NT2/D1 (cell line): ENCODE data around the gene ZFAND6.
"Not testable (repeated sequence)": the region's sequence is repeated elsewhere in the genome, so short reads cannot be mapped to it uniquely, and the experiment has no call there.

Experiments
- SUZ12 ChIP-seq: IDR thresholded peaks from 2 replicates; pipeline ENCODE4 v1.6.1; 2011; ENCODE audit not compliant: insufficient read length, insufficient read depth; ENCODE audit errors: extremely low read depth
- YY1 ChIP-seq: IDR thresholded peaks from 2 replicates; pipeline ENCODE4 v1.6.1; 2011; ENCODE audit not compliant: insufficient read length, insufficient read depth
- ZNF274 ChIP-seq: IDR thresholded peaks from 2 replicates; pipeline ENCODE4 v1.6.1; 2011; ENCODE audit warnings: mild to moderate bottlenecking, low read depth, low read length

- TF ChIP-seq YY1, ZNF274, SUZ12: not testable (repeated sequence)
Measured at GRCh38 chr15:80127253-80127652, 67.8 kb downstream of the ZFAND6 start.
